Effector CD4-positive, alpha-beta T cell (primary cell): ENCODE measurements around the gene PRPF6.

ENCODE experiments used
- DNase-seq: peaks from one replicate; pipeline ENCODE4 v3.0.0-alpha.2; 2020

The PRPF6 gene

GRCh38 chr20:64051561-64052325 lies 70.8 kb downstream of the PRPF6 start:
- no peak for DNase-seq

- DNase-seq, result no peak
Measured at GRCh38 chr20:64052326-64052722, 71.4 kb downstream of the PRPF6 start.

GRCh38 chr20:64052987-64053840 lies 72.3 kb downstream of the PRPF6 start:
- no peak for DNase-seq

- no peak for DNase-seq
Measured at GRCh38 chr20:64053841-64054661, 73.1 kb downstream of the PRPF6 start.

GRCh38 chr20:64055396-64055892 lies 74.5 kb downstream of the PRPF6 start:
- DNase-seq, result no peak

GRCh38 chr20:64055893-64056638 lies 75.1 kb downstream of the PRPF6 start:
- DNase-seq, result no peak

- DNase-seq, result no peak
Measured at GRCh38 chr20:64056639-64056888, 75.6 kb downstream of the PRPF6 start.

- no peak for DNase-seq
Measured at GRCh38 chr20:64056889-64057627, 76.1 kb downstream of the PRPF6 start.

GRCh38 chr20:64057628-64058498 lies 76.9 kb downstream of the PRPF6 start:
- DNase-seq, result peak; percentile 74

GRCh38 chr20:64058536-64058935 lies 77.6 kb downstream of the PRPF6 start:
- DNase-seq, result no peak

GRCh38 chr20:64062276-64062595 lies 81.3 kb downstream of the PRPF6 start:
- DNase-seq, result no peak

GRCh38 chr20:64062596-64063388 lies 81.9 kb downstream of the PRPF6 start, which contains the start of gene TCEA2:
Gene TCEA2 (plus strand): TSS chr20:64063198. CDS start chr20:64063313, 115 bp downstream.
- peak; percentile 90 for DNase-seq

- DNase-seq, result no peak
Measured at GRCh38 chr20:64063389-64064144, 82.6 kb downstream of the PRPF6 start.

GRCh38 chr20:64064145-64064698 lies 83.3 kb downstream of the PRPF6 start:
- no peak for DNase-seq

- DNase-seq, result no peak
Measured at GRCh38 chr20:64065062-64065973, 84.4 kb downstream of the PRPF6 start.

GRCh38 chr20:64065974-64066343 lies 85.0 kb downstream of the PRPF6 start:
- DNase-seq, result peak; percentile 33

GRCh38 chr20:64067005-64067632 lies 86.2 kb downstream of the PRPF6 start:
- no peak for DNase-seq
